Measurements from ENCODE around the gene SSH2. TPM values are rescaled to one million over a fixed set of nuclear protein-coding genes. Genes with fewer than 3 reads are reported as not detected.

The SSH2 gene
- total and polyA plus RNA-seq, 2 of the 13 experiments (the other 11 are each of a cell fraction or from before 2014, with no cell fraction given) = 6.0 to 6.4 TPM

DNA sequence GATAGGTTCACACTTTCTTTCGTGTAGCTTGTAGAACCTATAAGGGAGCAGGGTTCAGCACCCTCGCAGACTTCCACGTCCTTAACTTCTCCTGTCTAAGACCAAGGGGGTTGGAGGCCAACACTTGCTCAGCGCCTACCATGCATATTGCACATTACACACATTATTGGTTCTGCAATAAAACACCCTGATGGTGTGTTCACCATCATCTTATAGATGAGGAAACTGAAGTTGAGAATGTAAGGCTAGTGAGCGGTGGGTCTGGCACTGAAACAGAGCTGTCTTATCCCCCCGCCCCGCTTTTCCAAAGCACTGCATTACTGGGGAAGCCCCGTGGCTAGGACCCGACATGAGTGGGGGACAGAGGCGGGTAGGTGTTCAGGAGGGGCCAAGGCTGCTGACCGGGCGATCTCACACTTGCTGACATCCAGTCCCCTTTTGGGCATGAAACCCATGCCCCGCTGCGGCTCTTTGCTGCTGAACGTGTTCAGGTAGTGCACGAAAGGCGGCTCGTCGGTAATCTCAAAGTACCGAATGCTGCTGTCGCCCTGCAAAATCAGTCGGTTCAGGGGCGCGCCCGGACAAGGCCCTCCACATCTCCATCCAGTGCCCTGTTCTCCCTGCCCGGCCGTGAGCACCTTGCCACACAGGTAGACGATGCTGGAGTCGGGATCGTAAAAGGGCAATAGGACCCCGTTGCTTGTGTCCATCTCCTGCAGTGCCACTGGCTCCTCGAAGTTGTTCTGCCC, 313.6 kb downstream of the SSH2 start (continued):
- TF ChIP-seq, protein P1, sequence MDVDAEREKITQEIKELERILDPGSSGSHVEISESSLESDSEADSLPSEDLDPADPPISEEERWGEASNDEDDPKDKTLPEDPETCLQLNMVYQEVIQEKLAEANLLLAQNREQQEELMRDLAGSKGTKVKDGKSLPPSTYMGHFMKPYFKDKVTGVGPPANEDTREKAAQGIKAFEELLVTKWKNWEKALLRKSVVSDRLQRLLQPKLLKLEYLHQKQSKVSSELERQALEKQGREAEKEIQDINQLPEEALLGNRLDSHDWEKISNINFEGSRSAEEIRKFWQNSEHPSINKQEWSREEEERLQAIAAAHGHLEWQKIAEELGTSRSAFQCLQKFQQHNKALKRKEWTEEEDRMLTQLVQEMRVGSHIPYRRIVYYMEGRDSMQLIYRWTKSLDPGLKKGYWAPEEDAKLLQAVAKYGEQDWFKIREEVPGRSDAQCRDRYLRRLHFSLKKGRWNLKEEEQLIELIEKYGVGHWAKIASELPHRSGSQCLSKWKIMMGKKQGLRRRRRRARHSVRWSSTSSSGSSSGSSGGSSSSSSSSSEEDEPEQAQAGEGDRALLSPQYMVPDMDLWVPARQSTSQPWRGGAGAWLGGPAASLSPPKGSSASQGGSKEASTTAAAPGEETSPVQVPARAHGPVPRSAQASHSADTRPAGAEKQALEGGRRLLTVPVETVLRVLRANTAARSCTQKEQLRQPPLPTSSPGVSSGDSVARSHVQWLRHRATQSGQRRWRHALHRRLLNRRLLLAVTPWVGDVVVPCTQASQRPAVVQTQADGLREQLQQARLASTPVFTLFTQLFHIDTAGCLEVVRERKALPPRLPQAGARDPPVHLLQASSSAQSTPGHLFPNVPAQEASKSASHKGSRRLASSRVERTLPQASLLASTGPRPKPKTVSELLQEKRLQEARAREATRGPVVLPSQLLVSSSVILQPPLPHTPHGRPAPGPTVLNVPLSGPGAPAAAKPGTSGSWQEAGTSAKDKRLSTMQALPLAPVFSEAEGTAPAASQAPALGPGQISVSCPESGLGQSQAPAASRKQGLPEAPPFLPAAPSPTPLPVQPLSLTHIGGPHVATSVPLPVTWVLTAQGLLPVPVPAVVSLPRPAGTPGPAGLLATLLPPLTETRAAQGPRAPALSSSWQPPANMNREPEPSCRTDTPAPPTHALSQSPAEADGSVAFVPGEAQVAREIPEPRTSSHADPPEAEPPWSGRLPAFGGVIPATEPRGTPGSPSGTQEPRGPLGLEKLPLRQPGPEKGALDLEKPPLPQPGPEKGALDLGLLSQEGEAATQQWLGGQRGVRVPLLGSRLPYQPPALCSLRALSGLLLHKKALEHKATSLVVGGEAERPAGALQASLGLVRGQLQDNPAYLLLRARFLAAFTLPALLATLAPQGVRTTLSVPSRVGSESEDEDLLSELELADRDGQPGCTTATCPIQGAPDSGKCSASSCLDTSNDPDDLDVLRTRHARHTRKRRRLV (CRISPR knock-in tag; IDR thresholded peaks at IDR 0.05) = no peak
- TF ChIP-seq PCBP1 (IDR thresholded peaks at IDR 0.05; ENCODE audit: borderline replicate concordance, low read depth, low read length) = no peak
- TF ChIP-seq, protein P2, sequence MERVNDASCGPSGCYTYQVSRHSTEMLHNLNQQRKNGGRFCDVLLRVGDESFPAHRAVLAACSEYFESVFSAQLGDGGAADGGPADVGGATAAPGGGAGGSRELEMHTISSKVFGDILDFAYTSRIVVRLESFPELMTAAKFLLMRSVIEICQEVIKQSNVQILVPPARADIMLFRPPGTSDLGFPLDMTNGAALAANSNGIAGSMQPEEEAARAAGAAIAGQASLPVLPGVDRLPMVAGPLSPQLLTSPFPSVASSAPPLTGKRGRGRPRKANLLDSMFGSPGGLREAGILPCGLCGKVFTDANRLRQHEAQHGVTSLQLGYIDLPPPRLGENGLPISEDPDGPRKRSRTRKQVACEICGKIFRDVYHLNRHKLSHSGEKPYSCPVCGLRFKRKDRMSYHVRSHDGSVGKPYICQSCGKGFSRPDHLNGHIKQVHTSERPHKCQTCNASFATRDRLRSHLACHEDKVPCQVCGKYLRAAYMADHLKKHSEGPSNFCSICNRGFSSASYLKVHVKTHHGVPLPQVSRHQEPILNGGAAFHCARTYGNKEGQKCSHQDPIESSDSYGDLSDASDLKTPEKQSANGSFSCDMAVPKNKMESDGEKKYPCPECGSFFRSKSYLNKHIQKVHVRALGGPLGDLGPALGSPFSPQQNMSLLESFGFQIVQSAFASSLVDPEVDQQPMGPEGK (CRISPR knock-in tag; IDR thresholded peaks at IDR 0.05) = no peak
- no peak for TF ChIP-seq MTA3 (CRISPR knock-in tag; IDR thresholded peaks at IDR 0.05)
- TF ChIP-seq ZNF30 (CRISPR knock-in tag; IDR thresholded peaks at IDR 0.05) = no peak

All from HepG2 (cell line).